Calu3 (cell line): ENCODE measurements around the gene MRPL58. TPM values are rescaled to one million over a fixed set of nuclear protein-coding genes. Genes with fewer than 3 reads are reported as not detected.

ENCODE experiments used
- BruUV-seq: library from RNA; stranded (reverse); fragments of 400-500 nt; replicated peaks from 2 replicates; lab custom pipeline; 2021; lab: Mats Ljungman, UMichigan
- CTCF ChIA-PET: fragments of 300-600 bp; sonication (Branson Sonifier 250); formaldehyde crosslinking; loops from one replicate; lab custom pipeline; 2022; ENCODE audit warnings: antibody characterized with exemption; lab: Charles Lee
- DNase-seq: peaks from one replicate; pipeline ENCODE4 v3.0.0; 2022
- H3K27ac Mint-ChIP-seq: one replicate; pipeline ENCODE4 v1.8.0; 2022; ENCODE audit warnings: mixed read lengths; ENCODE audit not compliant: unreplicated experiment
- H3K27me3 Mint-ChIP-seq: one replicate; pipeline ENCODE4 v1.8.0; 2022; ENCODE audit warnings: mixed read lengths; ENCODE audit not compliant: unreplicated experiment
- H3K36me3 Mint-ChIP-seq: one replicate; pipeline ENCODE4 v1.8.0; 2022; ENCODE audit warnings: mild to moderate bottlenecking, moderate library complexity, mixed read lengths; ENCODE audit not compliant: insufficient read depth, unreplicated experiment
- H3K4me1 Mint-ChIP-seq: one replicate; pipeline ENCODE4 v1.8.0; 2022; ENCODE audit warnings: mild to moderate bottlenecking, low read depth, mixed read lengths; ENCODE audit not compliant: unreplicated experiment
- H3K4me3 Mint-ChIP-seq: one replicate; pipeline ENCODE4 v1.8.0; 2022; ENCODE audit warnings: mild to moderate bottlenecking, low read depth, moderate library complexity, mixed read lengths; ENCODE audit not compliant: unreplicated experiment
- H3K9me3 Mint-ChIP-seq: one replicate; pipeline ENCODE4 v1.8.0; 2022; ENCODE audit warnings: low read depth, mixed read lengths; ENCODE audit not compliant: unreplicated experiment
- CTCF ChIP-seq: fragments of 200-600 bp; IDR thresholded peaks from one replicate; pipeline ENCODE4 v1.8.0; 2022; ENCODE audit warnings: antibody characterized with exemption; ENCODE audit not compliant: unreplicated experiment
- intact Hi-C: fragments of 100-400 bp; cut with micrococcal nuclease; formaldehyde crosslinking; loops from one replicate; pipeline ENCODE4 v1.10.0; 2022; ENCODE audit not compliant: unreplicated experiment
- total RNA-seq: library from RNA; stranded (reverse); gene quantifications from 2 replicates; pipeline ENCODE4 v1.2.3, GENCODE V29; 2022

The MRPL58 gene
- total RNA-seq, 1 experiment from 2014 or later = 49.0 TPM

GRCh38 chr17:75030161-75030560 is 17.7 kb downstream of the MRPL58 start:
- Mint-ChIP-seq H3K27ac (no peak overlapping the region), H3K4me1 (peaks cover 34% of the 10 kb centered on the region), H3K9me3 (no peaks in the 10 kb centered on the region), H3K27me3 (peaks cover 14% of the 10 kb centered on the region), H3K4me3 (no peak overlapping the region), H3K36me3 (peaks cover 27% of the 10 kb centered on the region)
- no peak for TF ChIP-seq CTCF
- DNase-seq = no peak
- CTCF ChIA-PET = no interaction called here
- intact Hi-C loops = loop anchor here (5.0 kb wide), 1 partner anchor 68 kb away; no protein-coding TSS in a partner anchor
- no TSS peak for BruUV-seq

- peaks cover 30% of the 10 kb centered on the region for H3K4me1 Mint-ChIP-seq
- H3K9me3 Mint-ChIP-seq = no peaks in the 10 kb centered on the region
- peak overlapping the region; percentile 68 for H3K4me3 Mint-ChIP-seq
- intact Hi-C loops = loop anchor here (5.0 kb wide), 1 partner anchor 70 kb away; no protein-coding TSS in a partner anchor
- H3K27me3 Mint-ChIP-seq = peaks cover 16% of the 10 kb centered on the region
- TF ChIP-seq CTCF = no peak
- peak; percentile 65 for DNase-seq
- no TSS peak for BruUV-seq
- H3K27ac Mint-ChIP-seq = peak overlapping the region; percentile 68
- CTCF ChIA-PET = interaction anchor here (0.6 to 1.2 kb wide), 4 partner anchors 16 to 287 kb away, joined by 3 to 6 read pairs (median 4); no protein-coding TSS in a partner anchor
- H3K36me3 Mint-ChIP-seq = peaks cover 42% of the 10 kb centered on the region
Observed at GRCh38 chr17:75031972-75032719, 19.7 kb downstream of the MRPL58 start.

GRCh38 chr17:75032720-75033280 is 20.3 kb downstream of the MRPL58 start:
- Mint-ChIP-seq H3K27me3 (peaks cover 16% of the 10 kb centered on the region), H3K9me3 (no peaks in the 10 kb centered on the region), H3K27ac (peak overlapping the region; percentile 100), H3K36me3 (peaks cover 42% of the 10 kb centered on the region), H3K4me3 (peak overlapping the region; percentile 97), H3K4me1 (peaks cover 30% of the 10 kb centered on the region)
- DNase-seq = no peak
- intact Hi-C loops = loop anchor here (5.0 kb wide), 1 partner anchor 70 kb away; no protein-coding TSS in a partner anchor
- TF ChIP-seq CTCF = no peak
- CTCF ChIA-PET = interaction anchor here (0.6 to 1.2 kb wide), 2 partner anchors 17 to 81 kb away, joined by 3 to 4 read pairs; no protein-coding TSS in a partner anchor
- BruUV-seq = no TSS peak

- BruUV-seq = no TSS peak
- intact Hi-C loops = loop anchor here (2.0 to 5.0 kb wide), 2 partner anchors 59 to 71 kb away; no protein-coding TSS in a partner anchor
- Mint-ChIP-seq H3K9me3 (no peaks in the 10 kb centered on the region), H3K4me1 (peaks cover 30% of the 10 kb centered on the region), H3K4me3 (peak overlapping the region; percentile 97), H3K36me3 (peaks cover 47% of the 10 kb centered on the region), H3K27me3 (peaks cover 16% of the 10 kb centered on the region), H3K27ac (peak overlapping the region; percentile 100)
- DNase-seq = peak; percentile 98
- CTCF ChIA-PET = interaction anchor here (0.6 to 3.6 kb wide), 4 partner anchors 21 to 160 kb away, joined by 3 to 31 read pairs (median 4); partner anchors contain the start of gene MRPL58
- TF ChIP-seq CTCF = no peak
Observed at GRCh38 chr17:75033346-75034235, 21.1 kb downstream of the MRPL58 start.
